Activated CD4-positive, alpha-beta memory T cell treated with anti-CD3 and anti-CD28 coated beads for 36 hours (primary cell): ENCODE data around the gene RNASE4. TPM values are rescaled to one million over a fixed set of nuclear protein-coding genes. Genes with fewer than 3 reads are reported as not detected.
"Not testable (repeated sequence)": the region's sequence is repeated elsewhere in the genome, so short reads cannot be mapped to it uniquely, and the experiment has no call there.

Experiments used
- CTCF ChIA-PET: fragments of 350-600 bp; sonication (Branson Sonifier 250); formaldehyde crosslinking; loops from one replicate; lab custom pipeline; 2021; ENCODE audit warnings: antibody characterized with exemption, inconsistent platforms; lab: Charles Lee
- POLR2A ChIA-PET: fragments of 350-600 bp; sonication (Branson Sonifier 250); formaldehyde crosslinking; loops from one replicate; lab custom pipeline; 2021; ENCODE audit warnings: antibody characterized with exemption; lab: Charles Lee
- DNase-seq: peaks from one replicate; pipeline ENCODE4 v3.0.0-alpha.2; 2020
- H3K27ac Mint-ChIP-seq: one replicate; pipeline ENCODE4 v1.8.0; 2021; ENCODE audit warnings: mixed read lengths
- H3K27me3 Mint-ChIP-seq: one replicate; pipeline ENCODE4 v1.8.0; 2021; ENCODE audit warnings: mixed read lengths
- H3K36me3 Mint-ChIP-seq: one replicate; pipeline ENCODE4 v1.8.0; 2021; ENCODE audit warnings: mixed read lengths
- H3K4me1 Mint-ChIP-seq: one replicate; pipeline ENCODE4 v1.8.0; 2021; ENCODE audit warnings: low read depth, mixed read lengths
- H3K4me3 Mint-ChIP-seq: one replicate; pipeline ENCODE4 v1.8.0; 2021; ENCODE audit warnings: mild to moderate bottlenecking, mixed read lengths
- H3K9me3 Mint-ChIP-seq: one replicate; pipeline ENCODE4 v1.8.0; 2021; ENCODE audit warnings: mixed read lengths
- intact Hi-C: fragments of 100-400 bp; cut with micrococcal nuclease; formaldehyde crosslinking; loops from one replicate; pipeline ENCODE4 v1.15.1; 2023
- total RNA-seq, 2 experiments: library from RNA; stranded (reverse); gene quantifications; one replicate each; pipeline ENCODE4 v1.2.3, GENCODE V29; 2021

Gene RNASE4
- total RNA-seq, 2 experiments from 2014 or later: 0.69 to 0.70 TPM

DNA sequence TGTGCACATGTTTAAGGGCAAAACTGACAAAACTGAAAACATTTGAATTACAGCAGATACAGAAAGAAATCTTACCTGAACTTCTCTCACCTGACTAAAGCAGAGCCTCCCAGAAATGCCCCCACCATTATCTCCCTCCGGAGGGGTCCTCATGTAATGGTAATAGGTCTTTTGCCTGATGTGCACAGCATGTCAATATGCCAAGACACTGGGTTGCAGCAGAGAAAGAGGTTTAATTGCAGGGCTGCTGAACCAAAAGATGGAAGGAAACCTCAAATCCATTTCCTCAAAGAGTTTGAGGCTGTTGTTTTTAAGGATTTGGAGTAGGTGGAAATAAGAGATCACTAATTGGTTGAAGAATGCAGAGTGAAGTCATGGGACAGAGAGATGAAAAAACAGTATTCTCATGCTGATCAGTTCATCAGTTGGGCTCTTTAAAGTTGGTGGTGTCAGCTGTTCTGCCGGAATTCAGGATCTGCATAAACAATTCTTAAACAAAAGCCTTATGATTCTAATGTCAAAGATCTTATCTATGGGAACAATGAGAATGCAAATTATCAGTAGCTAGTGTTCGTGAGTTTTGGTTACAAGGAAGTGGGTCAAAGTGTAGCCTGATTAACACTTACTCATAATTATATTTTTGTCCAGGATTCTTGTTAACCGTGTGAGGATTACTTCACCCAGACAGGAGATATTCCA lies 22.4 kb downstream of the RNASE4 start:
- Mint-ChIP-seq H3K4me1 (no peaks in the 10 kb centered on the region), H3K36me3 (no peaks in the 10 kb centered on the region), H3K27me3 (no peaks in the 10 kb centered on the region), H3K27ac (no peak overlapping the region), H3K4me3 (no peak overlapping the region), H3K9me3 (no peaks in the 10 kb centered on the region)
- ChIA-PET POLR2A (no interaction called here), CTCF (interaction anchor here (1.3 to 2.3 kb wide), 3 partner anchors 15 to 152 kb away, joined by 3 to 8 read pairs (median 5); no protein-coding TSS in a partner anchor)
- intact Hi-C loops: no loop called here
- no peak for DNase-seq

GRCh38 chr14:20707622-20708021 lies 23.3 kb downstream of the RNASE4 start:
- no peaks in the 10 kb centered on the region for H3K9me3 Mint-ChIP-seq
- no peak overlapping the region for H3K27ac Mint-ChIP-seq
- ChIA-PET POLR2A (no interaction called here), CTCF (interaction anchor here (1.3 to 2.3 kb wide), 3 partner anchors 16 to 151 kb away, joined by 3 to 8 read pairs (median 5); no protein-coding TSS in a partner anchor)
- H3K36me3 Mint-ChIP-seq: no peaks in the 10 kb centered on the region
- no peak overlapping the region for H3K4me3 Mint-ChIP-seq
- no peak for DNase-seq
- intact Hi-C loops: no loop called here
- no peaks in the 10 kb centered on the region for H3K27me3 Mint-ChIP-seq
- H3K4me1 Mint-ChIP-seq: no peaks in the 10 kb centered on the region

DNA sequence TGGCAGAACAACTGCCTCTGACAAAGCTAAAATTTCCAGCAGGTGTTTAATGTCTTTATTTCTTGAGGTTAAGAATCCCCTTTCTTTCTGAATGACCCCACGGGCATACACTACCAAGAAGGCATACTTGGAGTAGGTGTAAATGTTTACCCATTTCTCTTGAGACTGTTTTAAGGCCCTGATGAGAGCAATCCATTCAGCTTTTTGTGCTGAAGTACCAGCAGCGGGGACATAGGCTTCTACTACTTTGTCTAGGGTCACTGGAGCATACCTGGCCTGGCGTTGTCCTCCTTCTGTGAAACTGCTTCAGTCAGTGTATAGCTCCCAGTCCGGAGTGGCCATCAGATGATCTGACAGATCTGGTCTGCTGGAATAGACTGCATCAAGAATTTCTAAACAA lies 26.9 kb downstream of the RNASE4 start:
- no peaks in the 10 kb centered on the region for H3K27me3 Mint-ChIP-seq
- H3K4me1 Mint-ChIP-seq: no peaks in the 10 kb centered on the region
- no peak for DNase-seq
- no peaks in the 10 kb centered on the region for H3K9me3 Mint-ChIP-seq
- intact Hi-C loops: no loop called here
- ChIA-PET POLR2A (no interaction called here), CTCF (interaction anchor here (0.7 to 1.7 kb wide), 2 partner anchors 260 to 382 kb away, joined by 3 to 6 read pairs; no protein-coding TSS in a partner anchor)
- H3K36me3 Mint-ChIP-seq: no peaks in the 10 kb centered on the region
- no peak overlapping the region for H3K4me3 Mint-ChIP-seq
- no peak overlapping the region for H3K27ac Mint-ChIP-seq

- Mint-ChIP-seq H3K36me3 (no peaks in the 10 kb centered on the region), H3K4me1 (no peaks in the 10 kb centered on the region), H3K4me3 (no peak overlapping the region), H3K9me3 (no peaks in the 10 kb centered on the region), H3K27me3 (no peaks in the 10 kb centered on the region), H3K27ac (no peak overlapping the region)
- POLR2A ChIA-PET: no interaction called here
- intact Hi-C loops: no loop called here
- no peak for DNase-seq
- CTCF ChIA-PET: interaction anchor here (1.7 kb wide), 1 partner anchor 259 kb away, joined by 6 read pairs; no protein-coding TSS in a partner anchor
Observed at GRCh38 chr14:20711685-20712084, 27.3 kb downstream of the RNASE4 start.

DNA sequence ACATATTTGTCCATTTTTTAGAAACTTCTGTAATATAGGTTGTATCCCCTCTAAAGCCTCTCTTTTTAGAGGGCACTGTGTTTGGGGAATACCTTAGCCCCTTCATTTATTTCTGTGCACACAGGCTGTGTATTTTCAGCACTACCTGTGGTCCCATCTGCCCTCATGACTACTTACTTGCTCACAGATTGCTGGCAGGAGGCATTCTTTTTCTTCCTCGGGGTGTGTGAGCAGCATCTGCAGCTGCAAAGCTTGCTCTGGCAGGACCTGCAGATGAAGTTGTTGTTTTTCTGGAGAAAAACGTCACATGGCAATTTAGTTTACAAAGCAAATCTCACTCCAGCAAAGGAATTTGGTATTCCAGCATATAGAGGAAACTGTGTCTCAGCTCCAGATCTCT lies 28.5 kb downstream of the RNASE4 start:
- no peak for DNase-seq
- POLR2A ChIA-PET: no interaction called here
- H3K27ac Mint-ChIP-seq: no peak overlapping the region

GRCh38 chr14:20714593-20715250 lies 30.4 kb downstream of the RNASE4 start:
- Mint-ChIP-seq H3K9me3 (no peaks in the 10 kb centered on the region), H3K4me3 (no peak overlapping the region), H3K27ac (no peak overlapping the region), H3K27me3 (peaks cover 2% of the 10 kb centered on the region), H3K36me3 (no peaks in the 10 kb centered on the region), H3K4me1 (no peaks in the 10 kb centered on the region)
- intact Hi-C loops: no loop called here
- DNase-seq: no peak
- ChIA-PET CTCF (no interaction called here), POLR2A (no interaction called here)

More for the DNA sequence above, 28.5 kb downstream of the RNASE4 start:
- Mint-ChIP-seq H3K4me3 (no peak overlapping the region), H3K27me3 (peaks cover 2% of the 10 kb centered on the region), H3K4me1 (no peaks in the 10 kb centered on the region), H3K36me3 (no peaks in the 10 kb centered on the region), H3K9me3 (no peaks in the 10 kb centered on the region)
- CTCF ChIA-PET: no interaction called here
- intact Hi-C loops: no loop called here

- Mint-ChIP-seq H3K27me3 (peaks cover 25% of the 10 kb centered on the region), H3K27ac (no peak overlapping the region), H3K4me3 (no peak overlapping the region), H3K4me1 (peaks cover 2% of the 10 kb centered on the region), H3K36me3 (no peaks in the 10 kb centered on the region), H3K9me3 (no peaks in the 10 kb centered on the region)
- CTCF ChIA-PET: interaction anchor here (0.5 kb wide), 1 partner anchor 144 kb away, joined by 4 read pairs; no protein-coding TSS in a partner anchor
- POLR2A ChIA-PET: no interaction called here
- DNase-seq: no peak
- intact Hi-C loops: no loop called here
Observed at GRCh38 chr14:20719777-20720176, 35.4 kb downstream of the RNASE4 start.

GRCh38 chr14:20720741-20721140 lies 36.4 kb downstream of the RNASE4 start:
- no peaks in the 10 kb centered on the region for H3K9me3 Mint-ChIP-seq
- intact Hi-C loops: no loop called here
- H3K36me3 Mint-ChIP-seq: no peaks in the 10 kb centered on the region
- ChIA-PET POLR2A (no interaction called here), CTCF (no interaction called here)
- no peak for DNase-seq
- H3K4me3 Mint-ChIP-seq: no peak overlapping the region
- no peak overlapping the region for H3K27ac Mint-ChIP-seq
- H3K4me1 Mint-ChIP-seq: peaks cover 2% of the 10 kb centered on the region
- peaks cover 31% of the 10 kb centered on the region for H3K27me3 Mint-ChIP-seq

DNA sequence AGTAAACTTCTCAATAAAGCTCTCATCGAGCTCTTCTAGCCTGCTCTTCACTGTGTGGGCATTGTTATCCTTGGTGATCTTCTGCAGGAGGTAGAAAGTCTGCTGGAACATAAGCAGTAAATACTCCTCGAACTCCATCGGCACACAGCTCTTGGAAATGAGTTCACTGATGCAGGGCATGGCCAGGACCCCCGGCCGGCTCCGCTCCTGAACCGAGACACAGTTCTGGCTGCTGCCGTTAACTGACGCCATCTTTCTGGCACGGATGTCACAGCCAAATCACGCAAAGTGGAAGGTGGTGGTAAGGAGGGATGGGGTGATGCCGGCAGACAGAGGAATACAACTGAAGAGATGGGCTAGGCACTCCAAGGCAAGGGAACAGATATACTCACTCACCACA lies 37.7 kb downstream of the RNASE4 start:
- H3K9me3 Mint-ChIP-seq: no peaks in the 10 kb centered on the region
- H3K4me1 Mint-ChIP-seq: peaks cover 2% of the 10 kb centered on the region
- H3K27ac Mint-ChIP-seq: no peak overlapping the region
- intact Hi-C loops: no loop called here
- POLR2A ChIA-PET: no interaction called here
- no peak for DNase-seq
- H3K27me3 Mint-ChIP-seq: peaks cover 39% of the 10 kb centered on the region
- CTCF ChIA-PET: no interaction called here
- no peaks in the 10 kb centered on the region for H3K36me3 Mint-ChIP-seq
- no peak overlapping the region for H3K4me3 Mint-ChIP-seq

- no peak overlapping the region for H3K27ac Mint-ChIP-seq
- H3K36me3 Mint-ChIP-seq: no peaks in the 10 kb centered on the region
- intact Hi-C loops: no loop called here
- H3K9me3 Mint-ChIP-seq: no peaks in the 10 kb centered on the region
- peaks cover 2% of the 10 kb centered on the region for H3K4me1 Mint-ChIP-seq
- no peak overlapping the region for H3K4me3 Mint-ChIP-seq
- CTCF ChIA-PET: no interaction called here
- POLR2A ChIA-PET: no interaction called here
- DNase-seq: no peak
- peaks cover 44% of the 10 kb centered on the region for H3K27me3 Mint-ChIP-seq
Observed at GRCh38 chr14:20723488-20723887, 39.1 kb downstream of the RNASE4 start.

DNA sequence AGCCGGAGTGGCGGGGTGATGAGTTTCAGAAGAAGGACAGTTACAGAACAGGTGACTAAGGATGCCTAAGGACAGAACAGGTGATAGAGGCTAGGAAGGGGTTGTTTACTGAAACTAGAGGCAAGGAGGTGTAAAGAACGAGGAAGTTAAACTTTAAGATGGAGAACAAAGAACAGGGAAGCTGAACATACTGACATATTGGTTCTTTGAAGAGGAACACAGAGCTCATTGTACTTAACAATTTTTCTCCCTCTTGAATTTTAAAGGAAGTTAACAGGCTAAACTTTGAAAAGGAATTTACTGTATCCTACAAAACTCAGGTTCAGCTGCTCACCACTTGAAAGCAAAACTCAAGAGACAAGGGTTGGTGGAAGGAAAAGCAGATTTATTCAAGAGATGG lies 41.8 kb downstream of the RNASE4 start:
- H3K27ac Mint-ChIP-seq, intact Hi-C loops, DNase-seq, H3K4me3 Mint-ChIP-seq, H3K36me3 Mint-ChIP-seq, H3K9me3 Mint-ChIP-seq, H3K4me1 Mint-ChIP-seq, POLR2A ChIA-PET: not testable (repeated sequence)
- H3K27me3 Mint-ChIP-seq: peaks cover 42% of the 10 kb centered on the region
- CTCF ChIA-PET: interaction anchor here (0.9 kb wide), 1 partner anchor 131 kb away, joined by 3 read pairs; no protein-coding TSS in a partner anchor

GRCh38 chr14:20726531-20726930 lies 42.2 kb downstream of the RNASE4 start:
- Mint-ChIP-seq H3K27ac (no peak overlapping the region), H3K36me3 (no peaks in the 10 kb centered on the region), H3K4me1 (peaks cover 2% of the 10 kb centered on the region), H3K4me3 (no peak overlapping the region), H3K9me3 (no peaks in the 10 kb centered on the region), H3K27me3 (peaks cover 40% of the 10 kb centered on the region)
- POLR2A ChIA-PET: no interaction called here
- CTCF ChIA-PET: interaction anchor here (0.9 kb wide), 1 partner anchor 131 kb away, joined by 3 read pairs; no protein-coding TSS in a partner anchor
- DNase-seq: no peak
- intact Hi-C loops: no loop called here
